ENCODE results near the gene FGF10.

The FGF10 gene

GRCh38 chr5:44257653-44258365 is 131.4 kb downstream of the FGF10 start:
- DNase-seq (ENCODE audit: low read depth in 3 of 3): no peak

GRCh38 chr5:44257221-44257620 is 132.0 kb downstream of the FGF10 start:
- no peak for DNase-seq (ENCODE audit: low read depth in 3 of 3)

Measured in stimulated activated CD4-positive, alpha-beta T cell treated with anti-CD3 and anti-CD28 coated beads, TNF-alpha, amount 100 ng/mL, for 4 hours (primary cell).